ENCODE data around the gene KLHL29.

The KLHL29 gene

DNA sequence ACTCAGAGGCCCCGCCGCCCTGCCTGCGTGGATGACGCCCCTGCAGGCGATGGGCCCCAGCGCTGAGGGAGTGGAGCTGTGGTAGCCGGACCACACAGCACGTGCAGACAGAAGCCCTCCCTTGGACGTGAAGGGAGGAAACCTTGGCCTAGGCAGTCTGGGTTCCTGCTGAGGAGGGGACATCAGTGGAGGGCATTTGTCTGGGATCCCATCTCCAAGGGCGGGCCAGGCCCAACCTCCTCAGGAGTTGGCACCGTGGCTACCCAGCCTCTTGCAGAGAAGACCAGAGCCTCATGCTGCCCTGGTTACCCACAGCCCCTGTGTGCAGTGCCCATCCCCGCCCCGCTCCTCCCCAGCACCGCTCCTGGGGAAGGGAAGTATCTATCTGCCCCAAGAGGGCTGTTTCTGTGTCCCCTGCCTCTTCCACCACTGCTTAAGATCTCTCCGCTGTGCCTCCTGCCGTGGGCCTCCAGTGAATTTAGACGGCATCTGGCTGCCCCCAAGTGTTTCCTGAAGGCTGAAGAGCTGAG lies 241.8 kb downstream of the KLHL29 start:
- Mint-ChIP-seq H3K4me3 (no peak overlapping the region), H3K4me1 (ENCODE audit: low read depth in 2 of 2) (peaks cover 0 to 2% of the 10 kb centered on the region in 2 donors), H3K27ac (no peak overlapping the region), H3K9me3 (peaks cover 12 to 20% of the 10 kb centered on the region in 2 donors), H3K27me3 (peaks cover 15 to 64% of the 10 kb centered on the region in 2 donors), H3K36me3 (ENCODE audit: insufficient read depth) (no peaks in the 10 kb centered on the region)
- no peak for ATAC-seq (replicated peaks)
- no peak for DNase-seq

GRCh38 chr2:23627236-23628009 lies 242.4 kb downstream of the KLHL29 start:
- Mint-ChIP-seq H3K36me3 (ENCODE audit: insufficient read depth) (no peaks in the 10 kb centered on the region), H3K27me3 (peaks cover 10 to 64% of the 10 kb centered on the region in 2 donors), H3K4me3 (no peak overlapping the region), H3K4me1 (ENCODE audit: low read depth in 2 of 2) (peaks cover 0 to 2% of the 10 kb centered on the region in 2 donors), H3K9me3 (peaks cover 12 to 20% of the 10 kb centered on the region in 2 donors), H3K27ac (no peak overlapping the region)
- ATAC-seq (replicated peaks) (no peak), DNase-seq (no peak)

GRCh38 chr2:23628926-23629771 lies 244.2 kb downstream of the KLHL29 start:
- Mint-ChIP-seq H3K9me3 (peaks cover 4 to 11% of the 10 kb centered on the region in 2 donors), H3K27me3 (peaks cover 0 to 48% of the 10 kb centered on the region in 2 donors), H3K4me1 (ENCODE audit: low read depth in 2 of 2) (no peaks in the 10 kb centered on the region), H3K4me3 (no peak overlapping the region), H3K36me3 (ENCODE audit: insufficient read depth) (no peaks in the 10 kb centered on the region), H3K27ac (no peak overlapping the region)
- DNase-seq: no peak
- ATAC-seq (replicated peaks): no peak

DNA sequence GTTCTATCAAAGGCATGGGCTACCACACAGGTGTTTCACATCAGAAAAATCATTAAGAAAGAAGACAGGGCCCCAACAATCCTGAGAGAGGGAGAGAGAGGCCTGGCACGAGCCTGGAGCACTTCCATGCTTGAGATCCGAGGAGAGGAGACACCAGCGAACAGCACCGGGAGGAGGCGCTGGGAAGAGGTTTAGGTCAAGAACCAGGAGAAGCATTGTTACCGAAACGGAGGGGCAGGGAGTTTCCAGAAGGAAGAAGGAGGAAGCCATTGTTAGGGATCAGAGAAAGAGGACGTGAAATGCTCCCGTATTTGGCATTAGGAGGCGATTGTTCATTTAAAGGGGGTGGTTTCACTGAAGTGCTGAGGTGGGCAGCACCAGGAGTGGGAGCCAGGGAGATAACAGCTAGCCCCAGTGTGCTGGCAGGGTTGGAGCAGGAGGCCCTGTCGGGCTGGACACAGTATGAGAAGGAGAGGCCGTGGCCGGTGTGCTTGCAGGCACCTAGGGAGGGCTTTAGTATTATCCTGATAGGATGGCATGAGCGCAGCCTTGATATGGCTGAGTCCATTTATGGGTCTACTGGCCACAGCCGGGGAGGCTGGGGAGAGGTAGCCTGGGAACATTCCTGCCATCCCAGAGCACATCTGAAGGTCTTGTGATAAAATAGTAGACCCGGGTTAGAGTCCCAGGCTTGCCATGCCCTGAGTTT lies 244.9 kb downstream of the KLHL29 start:
- DNase-seq: no peak
- ATAC-seq (replicated peaks): no peak
- Mint-ChIP-seq H3K9me3 (peaks cover 0 to 4% of the 10 kb centered on the region in 2 donors), H3K4me3 (no peak overlapping the region), H3K27ac (no peak overlapping the region), H3K4me1 (ENCODE audit: low read depth in 2 of 2) (no peaks in the 10 kb centered on the region), H3K27me3 (peaks cover 0 to 49% of the 10 kb centered on the region in 2 donors), H3K36me3 (ENCODE audit: insufficient read depth) (no peaks in the 10 kb centered on the region)

- ATAC-seq (replicated peaks) (no peak), DNase-seq (no peak)
- Mint-ChIP-seq H3K27ac (no peak overlapping the region), H3K4me1 (ENCODE audit: low read depth in 2 of 2) (no peaks in the 10 kb centered on the region), H3K27me3 (peaks cover 0 to 50% of the 10 kb centered on the region in 2 donors), H3K9me3 (no peaks in the 10 kb centered on the region), H3K4me3 (no peak overlapping the region), H3K36me3 (ENCODE audit: insufficient read depth) (no peaks in the 10 kb centered on the region)
Observed at GRCh38 chr2:23630961-23631360, 246.0 kb downstream of the KLHL29 start.

DNA sequence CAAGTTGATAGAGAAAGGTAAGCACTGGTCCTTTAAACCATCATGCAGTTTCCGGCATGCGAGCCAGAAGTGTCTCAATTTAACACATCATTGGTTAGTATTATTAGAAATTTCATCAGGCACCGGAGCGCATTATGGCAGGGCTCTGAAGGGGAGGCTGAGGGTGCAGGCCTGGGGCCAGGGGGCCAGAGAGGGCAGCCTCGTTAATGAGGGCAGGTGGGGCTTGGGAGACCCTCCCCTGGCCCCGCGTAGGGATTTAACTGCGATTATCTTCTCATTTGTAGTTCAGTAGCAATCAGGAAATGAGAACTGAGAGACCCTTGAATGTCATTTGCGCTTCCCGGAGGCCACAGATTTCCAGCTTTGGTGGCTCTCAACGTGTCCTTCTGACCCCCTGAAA lies 246.4 kb downstream of the KLHL29 start:
- Mint-ChIP-seq H3K9me3 (no peaks in the 10 kb centered on the region), H3K36me3 (ENCODE audit: insufficient read depth) (no peaks in the 10 kb centered on the region), H3K4me3 (no peak overlapping the region), H3K27ac (no peak overlapping the region), H3K4me1 (ENCODE audit: low read depth in 2 of 2) (no peaks in the 10 kb centered on the region), H3K27me3 (peaks cover 0 to 50% of the 10 kb centered on the region in 2 donors)
- DNase-seq (no peak), ATAC-seq (replicated peaks) (no peak)

- H3K27ac Mint-ChIP-seq: no peak overlapping the region
- ATAC-seq (replicated peaks): no peak
Observed at GRCh38 chr2:23632386-23632785, 247.4 kb downstream of the KLHL29 start.

DNA sequence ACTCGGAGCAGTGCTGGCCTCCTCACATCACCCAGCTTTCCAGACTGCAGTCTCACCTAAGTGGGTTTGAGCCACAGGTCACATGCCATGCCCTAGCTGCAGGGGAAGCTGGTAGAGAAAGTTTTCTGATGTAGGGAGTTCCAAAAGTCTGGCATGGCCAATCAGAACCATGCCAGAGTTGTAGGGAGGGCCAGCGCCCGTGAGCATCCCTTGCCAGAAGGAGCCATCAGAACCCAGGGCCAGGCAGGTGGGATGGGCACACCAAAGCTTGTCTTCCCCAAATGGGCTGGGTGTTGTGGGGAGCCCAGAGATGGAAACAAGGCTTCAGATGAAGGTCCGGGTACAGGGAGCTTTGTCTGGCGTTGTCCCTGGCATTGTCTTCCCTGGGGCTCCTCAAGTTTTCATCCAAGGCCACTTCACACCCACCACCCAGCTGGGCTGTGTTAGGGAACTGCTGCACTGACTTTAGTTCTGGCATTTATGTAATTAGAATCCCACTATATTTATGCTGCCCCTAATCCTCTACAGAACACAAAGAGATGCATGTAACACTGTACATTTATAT lies 247.9 kb downstream of the KLHL29 start:
- DNase-seq (no peak), ATAC-seq (replicated peaks) (no peak)
- Mint-ChIP-seq H3K4me1 (ENCODE audit: low read depth in 2 of 2) (no peaks in the 10 kb centered on the region), H3K27ac (no peak overlapping the region), H3K4me3 (no peak overlapping the region), H3K27me3 (peaks cover 0 to 36% of the 10 kb centered on the region in 2 donors), H3K36me3 (ENCODE audit: insufficient read depth) (no peaks in the 10 kb centered on the region), H3K9me3 (no peaks in the 10 kb centered on the region)

More at GRCh38 chr2:23632386-23632785, 247.4 kb downstream of the KLHL29 start:
- H3K9me3 Mint-ChIP-seq: no peaks in the 10 kb centered on the region
- H3K27me3 Mint-ChIP-seq: peaks cover 0 to 42% of the 10 kb centered on the region in 2 donors
- H3K4me1 Mint-ChIP-seq (ENCODE audit: low read depth in 2 of 2): no peaks in the 10 kb centered on the region
- no peaks in the 10 kb centered on the region for H3K36me3 Mint-ChIP-seq (ENCODE audit: insufficient read depth)
- DNase-seq: no peak
- no peak overlapping the region for H3K4me3 Mint-ChIP-seq

GRCh38 chr2:23633966-23634365 lies 249.0 kb downstream of the KLHL29 start:
- H3K4me3 Mint-ChIP-seq: no peak overlapping the region
- H3K27me3 Mint-ChIP-seq: peaks cover 0 to 40% of the 10 kb centered on the region in 2 donors
- no peaks in the 10 kb centered on the region for H3K9me3 Mint-ChIP-seq
- no peaks in the 10 kb centered on the region for H3K36me3 Mint-ChIP-seq (ENCODE audit: insufficient read depth)
- no peaks in the 10 kb centered on the region for H3K4me1 Mint-ChIP-seq (ENCODE audit: low read depth in 2 of 2)
- ATAC-seq (replicated peaks) (no peak), DNase-seq (no peak)
- H3K27ac Mint-ChIP-seq: no peak overlapping the region

GRCh38 chr2:23635442-23636340 lies 250.7 kb downstream of the KLHL29 start:
- Mint-ChIP-seq H3K4me1 (ENCODE audit: low read depth in 2 of 2) (no peaks in the 10 kb centered on the region), H3K9me3 (no peaks in the 10 kb centered on the region), H3K27me3 (peaks cover 0 to 28% of the 10 kb centered on the region in 2 donors), H3K4me3 (no peak overlapping the region), H3K27ac (no peak overlapping the region), H3K36me3 (ENCODE audit: insufficient read depth) (no peaks in the 10 kb centered on the region)
- DNase-seq: no peak
- ATAC-seq (replicated peaks): no peak

GRCh38 chr2:23636426-23636825 lies 251.4 kb downstream of the KLHL29 start:
- H3K27me3 Mint-ChIP-seq: peaks cover 0 to 28% of the 10 kb centered on the region in 2 donors
- no peaks in the 10 kb centered on the region for H3K9me3 Mint-ChIP-seq
- ATAC-seq (replicated peaks) (no peak), DNase-seq (no peak)
- H3K36me3 Mint-ChIP-seq (ENCODE audit: insufficient read depth): peaks cover under 1% of the 10 kb centered on the region
- H3K4me3 Mint-ChIP-seq: no peak overlapping the region
- H3K27ac Mint-ChIP-seq: no peak overlapping the region
- no peaks in the 10 kb centered on the region for H3K4me1 Mint-ChIP-seq (ENCODE audit: low read depth in 2 of 2)

GRCh38 chr2:23637011-23637778 lies 252.2 kb downstream of the KLHL29 start:
- ATAC-seq (replicated peaks): no peak
- H3K9me3 Mint-ChIP-seq: no peaks in the 10 kb centered on the region
- no peaks in the 10 kb centered on the region for H3K4me1 Mint-ChIP-seq (ENCODE audit: low read depth in 2 of 2)

More at GRCh38 chr2:23637011-23637778, 252.2 kb downstream of the KLHL29 start:
- peaks cover 0 to 21% of the 10 kb centered on the region in 2 donors for H3K27me3 Mint-ChIP-seq
- H3K36me3 Mint-ChIP-seq (ENCODE audit: insufficient read depth): peaks cover 2% of the 10 kb centered on the region
- no peak overlapping the region for H3K4me3 Mint-ChIP-seq
- DNase-seq: no peak
- no peak overlapping the region for H3K27ac Mint-ChIP-seq
